Ovary (tissue), 3 donors: ENCODE data around the gene GABRB3.

ENCODE experiments used
- EP300 ChIP-seq: sonication (generic); formaldehyde crosslinking; IDR thresholded peaks from one replicate; pipeline ENCODE4 v1.6.1; 2017; ENCODE audit warnings: antibody characterized with exemption
- POLR2A ChIP-seq: fragments of 450-650 bp; IDR thresholded peaks from one replicate; pipeline ENCODE4 v1.6.1; 2017; ENCODE audit warnings: antibody characterized with exemption, mild to moderate bottlenecking, moderate library complexity
- TF ChIP-seq, protein P1 (sequence below), 3 donors: fragments of 450-650 bp in 2 of 3; fragments of 200-600 bp in 1 of 3; IDR thresholded peaks; one replicate each; pipeline versions ENCODE4 v1.5.1 to v1.8.0; 2016 to 2022; ENCODE audit warnings: antibody characterized with exemption in 3 of 3, mild to moderate bottlenecking in 1 of 3
- donor health status: DM: no; HTN: no; CAD: no.

DNA sequence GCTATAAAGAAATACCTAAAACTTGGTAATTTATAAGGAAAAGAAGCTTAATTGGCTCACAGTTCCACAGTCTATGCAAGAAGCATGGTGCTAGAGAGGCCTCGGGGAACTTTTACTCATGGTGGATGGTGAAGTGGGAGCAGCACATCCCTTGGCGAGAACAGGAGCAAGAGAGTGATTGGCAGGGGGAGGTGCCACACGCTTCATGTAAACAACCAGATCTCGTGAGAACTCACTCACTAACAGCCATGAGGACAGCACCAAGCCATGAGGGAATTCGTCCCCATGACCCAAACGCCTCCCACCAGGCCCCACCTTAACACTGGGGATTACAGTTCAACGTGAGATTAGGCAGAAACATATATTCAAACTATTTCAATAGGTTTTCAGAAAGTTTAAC lies 28.0 kb downstream of the GABRB3 start:
- TF ChIP-seq, protein P1, sequence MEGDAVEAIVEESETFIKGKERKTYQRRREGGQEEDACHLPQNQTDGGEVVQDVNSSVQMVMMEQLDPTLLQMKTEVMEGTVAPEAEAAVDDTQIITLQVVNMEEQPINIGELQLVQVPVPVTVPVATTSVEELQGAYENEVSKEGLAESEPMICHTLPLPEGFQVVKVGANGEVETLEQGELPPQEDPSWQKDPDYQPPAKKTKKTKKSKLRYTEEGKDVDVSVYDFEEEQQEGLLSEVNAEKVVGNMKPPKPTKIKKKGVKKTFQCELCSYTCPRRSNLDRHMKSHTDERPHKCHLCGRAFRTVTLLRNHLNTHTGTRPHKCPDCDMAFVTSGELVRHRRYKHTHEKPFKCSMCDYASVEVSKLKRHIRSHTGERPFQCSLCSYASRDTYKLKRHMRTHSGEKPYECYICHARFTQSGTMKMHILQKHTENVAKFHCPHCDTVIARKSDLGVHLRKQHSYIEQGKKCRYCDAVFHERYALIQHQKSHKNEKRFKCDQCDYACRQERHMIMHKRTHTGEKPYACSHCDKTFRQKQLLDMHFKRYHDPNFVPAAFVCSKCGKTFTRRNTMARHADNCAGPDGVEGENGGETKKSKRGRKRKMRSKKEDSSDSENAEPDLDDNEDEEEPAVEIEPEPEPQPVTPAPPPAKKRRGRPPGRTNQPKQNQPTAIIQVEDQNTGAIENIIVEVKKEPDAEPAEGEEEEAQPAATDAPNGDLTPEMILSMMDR (IDR thresholded peaks at IDR 0.05), result no peak
- TF ChIP-seq POLR2A (no peak), EP300 (no peak)
